Measurements from ENCODE around the gene POU2F3. TPM values are rescaled to one million over a fixed set of nuclear protein-coding genes. Genes with fewer than 3 reads are reported as not detected.

Gene POU2F3
- total and polyA plus RNA-seq, 2 of the 13 experiments (the other 11 are each of a cell fraction or from before 2014, with no cell fraction given) = not detected

GRCh38 chr11:120324932-120325810, 85.2 kb downstream of the POU2F3 start, which contains the start of gene TLCD5 (continued):
- no peak for TF ChIP-seq ZNF720 (CRISPR knock-in tag; IDR thresholded peaks at IDR 0.05)
- TF ChIP-seq ZNF672 (CRISPR knock-in tag; IDR thresholded peaks at IDR 0.05) = no peak
- no peak for TF ChIP-seq CBX2 (IDR thresholded peaks at IDR 0.05; ENCODE audit: low read depth, low read length)
- TF ChIP-seq CBX2 (CRISPR knock-in tag; IDR thresholded peaks at IDR 0.05; ENCODE audit: low read depth) = no peak
- TF ChIP-seq HMGXB3 (CRISPR knock-in tag; IDR thresholded peaks at IDR 0.05; ENCODE audit: borderline replicate concordance) = no peak
- TF ChIP-seq, protein P1, sequence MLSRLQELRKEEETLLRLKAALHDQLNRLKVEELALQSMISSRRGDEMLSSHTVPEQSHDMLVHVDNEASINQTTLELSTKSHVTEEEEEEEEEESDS (CRISPR knock-in tag; IDR thresholded peaks at IDR 0.05; ENCODE audit: borderline replicate concordance) = no peak
- peak; percentile 29 for TF ChIP-seq SRSF1 (optimal IDR thresholded peaks at IDR 0.05; ENCODE audit: low read depth, low read length)
- TF ChIP-seq SNAI1 (CRISPR knock-in tag; IDR thresholded peaks at IDR 0.05; ENCODE audit: borderline replicate concordance) = no peak
- TF ChIP-seq TAF15 (IDR thresholded peaks at IDR 0.05; ENCODE audit: low read depth, low read length, poor library complexity, severe bottlenecking) = no peak
- no peak for TF ChIP-seq ZNF780A (CRISPR knock-in tag; IDR thresholded peaks at IDR 0.05)
- no peak for TF ChIP-seq ZNF225 (CRISPR knock-in tag; IDR thresholded peaks at IDR 0.05)
- peak; percentile 70 for TF ChIP-seq ASH2L (IDR thresholded peaks at IDR 0.05; ENCODE audit: insufficient read length, low read depth, low read length)
- TF ChIP-seq GTF2F1 (IDR thresholded peaks at IDR 0.05; ENCODE audit: low read length) = no peak
- peak; percentile 40; the same call in 1 of the 2 replicates for TF ChIP-seq HDAC1 (CRISPR knock-in tag; IDR thresholded peaks at IDR 0.05)
- TF ChIP-seq DNMT1 (CRISPR knock-in tag; IDR thresholded peaks at IDR 0.05) = 0 out of 2 replicates have a peak, but pooled peaks have one; percentile 61
- TF ChIP-seq SOX13 (IDR thresholded peaks at IDR 0.05) = no peak
- no peak for TF ChIP-seq SOX13 (CRISPR knock-in tag; conservative IDR thresholded peaks at IDR 0.05 in 1 of 2, IDR thresholded peaks at IDR 0.05 in 1 of 2)
- TF ChIP-seq ZNF354B (CRISPR knock-in tag; IDR thresholded peaks at IDR 0.05) = no peak
- no peak for TF ChIP-seq ZNF230 (CRISPR knock-in tag; IDR thresholded peaks at IDR 0.05)
- no peak for TF ChIP-seq ZNF609 (CRISPR knock-in tag; IDR thresholded peaks at IDR 0.05; ENCODE audit: borderline replicate concordance)
- peak; percentile 70 for TF ChIP-seq ZMYM4 (CRISPR knock-in tag; IDR thresholded peaks at IDR 0.05)
